Urinary bladder (tissue), 4 donors: ENCODE results near the gene CHN2. TPM values are rescaled to one million over a fixed set of nuclear protein-coding genes. Genes with fewer than 3 reads are reported as not detected.

Experiments
- DNase-seq: peaks from one replicate; pipeline ENCODE4 v3.0.0-alpha.2; 2015; ENCODE audit errors: extremely low spot score
- H3K27ac ChIP-seq: one replicate; pipeline ENCODE4 v1.5.1; 2013; ENCODE audit warnings: low read depth, mild to moderate bottlenecking, moderate library complexity
- H3K36me3 ChIP-seq: one replicate; pipeline ENCODE4 v1.6.1; 2013; ENCODE audit warnings: mild to moderate bottlenecking, moderate library complexity; ENCODE audit not compliant: insufficient read depth
- H3K4me1 ChIP-seq: one replicate; pipeline ENCODE4 v1.6.1; 2013; ENCODE audit warnings: mild to moderate bottlenecking, moderate library complexity; ENCODE audit not compliant: insufficient read depth
- H3K4me3 ChIP-seq: one replicate; pipeline ENCODE4 v1.5.1; 2013; ENCODE audit warnings: low read depth, low read length
- WGBS: extraction: QIAGEN DNeasy Blood & Tissue Kit; methylation state at CpG from one replicate; pipeline ENCODE4 v1.1.7; 2013; 5-methylcytosine and 5-hydroxymethylcytosine counted together
- polyA plus RNA-seq: library from polyadenylated mRNA; stranded (reverse); fragments of 200-250 nt; gene quantifications from one replicate; pipeline ENCODE4 v1.2.3, GENCODE V29; 2013
- total RNA-seq: library from RNA; depleted of rRNA; stranded (reverse); fragments of >200 nt; gene quantifications from one replicate; pipeline ENCODE4 v1.2.3, GENCODE V29; 2014
- donor health status: healthy with polysubstance abuse.
- donor health status: healthy.

The CHN2 gene
- total and polyA plus RNA-seq, 2 donors, result 6.8 to 14.5 TPM

DNA sequence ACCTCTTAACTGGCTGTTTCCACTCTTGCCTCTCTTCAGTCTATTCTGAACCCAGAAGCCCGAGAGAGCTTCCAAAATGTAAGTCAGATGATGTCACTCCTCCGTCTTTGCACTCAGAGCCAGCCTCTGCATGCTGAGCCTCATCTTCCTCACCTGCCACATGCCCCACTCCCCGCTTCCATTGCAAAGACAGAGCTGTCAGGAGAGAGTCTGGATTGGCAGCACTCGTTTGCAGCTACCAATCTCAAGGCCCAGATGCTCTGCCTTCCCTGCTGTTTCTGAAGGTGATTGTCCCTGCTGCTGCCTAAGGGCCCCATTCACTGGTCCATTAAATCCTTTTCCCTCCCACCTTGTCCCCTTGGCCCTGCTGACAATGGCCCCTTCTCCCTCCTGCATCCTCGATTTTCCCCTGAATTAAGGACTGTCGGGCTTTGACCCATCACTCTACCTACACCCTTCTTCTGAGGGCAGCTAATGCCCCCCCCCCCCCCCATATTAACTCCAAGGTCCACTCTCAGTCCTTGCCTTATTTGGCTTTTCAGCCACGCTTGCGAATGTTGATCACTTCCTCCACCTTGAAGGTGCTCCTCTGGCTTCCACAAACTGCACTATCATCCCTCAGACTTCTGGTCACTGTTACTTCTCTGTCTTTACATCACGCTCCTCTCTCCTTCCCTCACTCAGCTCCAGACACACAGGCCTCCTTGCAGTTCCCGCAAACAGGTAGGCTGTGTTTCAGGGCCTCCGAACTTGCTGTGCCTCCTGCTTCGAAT, 98.5 kb downstream of the CHN2 start:
- Histone ChIP-seq H3K36me3 (no peaks in the 10 kb centered on the region), H3K4me3 (no peak overlapping the region), H3K27ac (no peak overlapping the region), H3K4me1 (peaks cover 1% of the 10 kb centered on the region)
- 93% methylated on average over 12 of the region's 12 CpGs for WGBS
- DNase-seq, result no peak

DNA sequence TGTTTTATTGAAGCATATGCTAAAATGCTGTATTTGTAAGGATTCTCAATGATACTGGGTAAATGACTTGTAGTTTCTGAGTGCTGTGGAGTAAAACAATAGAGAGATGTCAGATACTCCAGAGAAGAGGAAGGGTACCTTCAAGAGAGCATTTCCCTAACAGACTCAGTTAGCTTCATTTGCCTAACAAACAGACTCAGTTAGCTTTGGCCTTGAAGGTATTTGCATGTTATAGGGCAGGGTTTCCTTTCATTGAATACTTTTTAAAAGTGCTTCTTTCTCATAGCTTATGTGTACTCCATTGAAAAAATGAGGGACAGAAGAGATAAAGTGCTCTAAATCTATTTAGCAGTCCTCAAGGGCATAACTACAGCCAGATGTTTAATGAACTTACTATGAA, 101.8 kb downstream of the CHN2 start:
- H3K4me1 ChIP-seq, result peaks cover 2% of the 10 kb centered on the region
- H3K27ac ChIP-seq, result no peak overlapping the region
- H3K36me3 ChIP-seq, result no peaks in the 10 kb centered on the region
- no peak overlapping the region for H3K4me3 ChIP-seq
- no peak for DNase-seq

DNA sequence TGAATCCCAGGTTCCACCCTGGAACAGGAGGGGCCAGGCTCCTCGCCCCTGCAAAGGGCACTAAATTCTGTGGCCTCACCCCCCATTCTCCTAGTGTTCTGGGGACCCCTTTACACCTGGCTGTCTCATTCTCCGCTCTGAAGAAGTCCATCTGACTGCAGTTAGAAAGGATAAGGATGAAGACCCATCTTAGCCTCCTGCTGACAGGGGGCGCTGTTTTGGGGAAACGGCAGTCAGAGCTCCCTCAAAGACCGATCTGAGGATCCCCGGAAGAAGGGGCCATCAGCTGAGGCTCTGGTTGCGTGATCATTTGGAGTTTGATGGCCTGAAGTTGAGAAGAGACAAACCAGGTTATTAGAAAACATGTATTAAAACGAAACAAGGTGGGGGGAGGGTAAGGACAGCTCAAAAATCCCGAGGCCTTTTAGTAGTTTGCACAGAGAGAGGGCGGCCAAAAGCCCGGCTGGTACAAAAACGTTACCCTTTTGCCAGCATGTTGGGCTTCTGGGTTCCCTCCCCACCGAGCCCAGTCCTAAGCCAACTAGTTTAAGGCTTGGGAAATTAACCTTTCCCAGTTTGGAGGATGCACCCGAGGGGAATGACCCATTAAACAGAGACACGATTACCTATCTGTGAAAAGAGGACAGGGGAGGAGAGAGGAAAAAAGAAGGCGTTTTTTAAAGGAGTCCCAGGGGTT, 102.8 kb downstream of the CHN2 start:
- H3K36me3 ChIP-seq, result no peaks in the 10 kb centered on the region
- H3K4me1 ChIP-seq, result peaks cover 2% of the 10 kb centered on the region
- H3K4me3 ChIP-seq, result no peak overlapping the region
- H3K27ac ChIP-seq, result no peak overlapping the region
- DNase-seq, result no peak
- 76% methylated on average over 16 of the region's 16 CpGs for WGBS

DNA sequence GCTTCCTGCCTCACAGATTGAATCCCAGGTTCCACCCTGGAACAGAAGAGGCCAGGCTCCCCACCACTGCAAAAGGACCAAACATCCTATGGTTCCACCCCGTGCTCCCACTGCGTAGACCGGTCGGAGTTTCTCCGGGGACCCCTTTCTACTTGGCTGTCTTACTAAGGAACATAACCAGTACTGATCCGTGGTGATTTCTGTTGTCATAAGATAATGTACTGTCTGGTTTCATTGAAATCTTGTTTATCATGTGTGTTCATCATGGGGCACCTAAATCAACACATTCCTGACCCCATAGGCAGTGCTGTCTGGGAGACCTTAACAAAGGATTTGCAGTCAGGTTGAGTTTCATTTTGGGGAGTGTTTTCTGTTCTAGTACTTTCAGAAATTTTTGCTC, 104.5 kb downstream of the CHN2 start:
- H3K36me3 ChIP-seq, result no peaks in the 10 kb centered on the region
- DNase-seq, result no peak
- 88% methylated on average over 6 of the region's 6 CpGs for WGBS
- H3K27ac ChIP-seq, result no peak overlapping the region
- H3K4me3 ChIP-seq, result no peak overlapping the region
- H3K4me1 ChIP-seq, result peaks cover 2% of the 10 kb centered on the region

DNA sequence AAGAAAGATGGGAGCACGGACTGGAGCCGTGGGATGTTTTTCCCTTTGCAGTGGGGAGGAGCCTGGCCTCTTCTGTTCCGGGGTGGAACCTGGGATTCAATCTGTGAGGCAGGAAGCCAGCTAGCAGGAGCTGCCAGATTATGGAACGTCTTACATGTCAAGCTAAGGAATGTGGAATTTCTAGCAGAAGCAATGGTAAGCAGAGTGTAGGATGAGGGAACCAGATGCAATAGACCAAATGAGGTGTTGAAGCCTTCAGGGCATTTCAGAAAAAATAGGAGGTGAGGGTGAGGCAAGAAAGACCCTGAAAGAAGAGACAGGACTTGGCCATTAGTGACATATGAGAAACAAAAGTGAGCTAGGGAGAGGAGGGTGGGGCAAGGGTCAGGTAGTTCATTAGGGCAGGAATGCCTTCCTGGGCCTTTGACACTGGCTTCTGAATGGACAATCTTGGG, 105.5 kb downstream of the CHN2 start:
- Histone ChIP-seq H3K4me1 (peaks cover 2% of the 10 kb centered on the region), H3K4me3 (no peak overlapping the region), H3K36me3 (no peaks in the 10 kb centered on the region), H3K27ac (no peak overlapping the region)
- no peak for DNase-seq
- WGBS, result 46% methylated on average over 4 of the region's 4 CpGs

DNA sequence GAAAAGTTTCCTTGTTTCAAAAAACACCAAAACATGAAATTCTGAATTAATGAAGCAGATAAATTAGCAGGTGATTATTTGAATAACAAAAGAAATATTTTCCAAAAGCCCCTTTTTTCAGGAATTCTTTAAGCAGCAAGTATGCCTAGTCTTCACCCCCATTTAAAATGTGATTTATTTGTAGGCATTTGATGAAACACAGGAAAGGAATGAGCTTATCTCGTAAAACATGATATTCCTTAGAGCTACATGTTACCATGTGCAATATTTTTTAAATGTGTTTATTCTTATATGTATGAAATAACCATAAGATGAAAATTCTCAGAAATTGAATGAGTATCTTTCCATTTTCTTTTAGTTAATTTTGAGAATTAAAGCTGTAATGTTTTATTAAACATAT, 106.1 kb downstream of the CHN2 start:
- DNase-seq, result no peak
- Histone ChIP-seq H3K36me3 (no peaks in the 10 kb centered on the region), H3K4me3 (no peak overlapping the region), H3K4me1 (peaks cover 2% of the 10 kb centered on the region), H3K27ac (no peak overlapping the region)
- whole genome bisulfite sequencing, result 62% methylated on average over 1 of the region's 1 CpG

DNA sequence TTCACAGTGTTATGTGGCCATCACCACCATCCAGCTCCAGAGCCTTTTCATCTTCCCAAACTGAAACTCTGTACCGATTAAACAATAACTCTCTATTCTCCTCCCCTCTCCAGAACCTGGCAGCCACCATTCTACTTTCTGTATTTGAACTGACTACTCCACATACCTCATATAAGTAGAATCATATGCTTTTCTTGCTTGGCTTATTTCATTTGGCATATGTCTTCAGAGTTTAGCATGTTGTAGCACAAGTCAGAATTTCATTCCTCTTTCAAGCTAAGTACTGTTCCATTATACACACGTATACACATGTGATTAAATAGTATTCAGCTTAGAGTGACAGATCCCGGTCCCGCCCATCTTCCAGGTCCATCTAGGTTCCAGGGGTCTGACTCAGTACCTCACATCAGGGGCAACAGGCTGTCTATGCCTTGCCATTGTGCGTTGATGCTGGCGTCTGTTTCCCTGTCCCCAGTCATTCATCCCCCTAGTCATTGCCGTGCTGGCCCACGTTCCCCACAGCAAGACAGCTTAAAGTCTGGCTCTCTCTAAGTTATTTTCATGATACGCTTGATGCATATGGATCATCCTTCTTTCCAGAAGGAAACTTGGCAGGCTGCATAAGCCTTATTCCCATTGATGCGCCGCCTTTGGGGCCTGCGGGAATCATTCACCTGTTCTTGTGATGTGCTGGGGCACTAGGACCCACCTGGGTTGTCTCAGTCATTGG, 108.3 kb downstream of the CHN2 start:
- Histone ChIP-seq H3K4me3 (no peak overlapping the region), H3K27ac (no peak overlapping the region), H3K4me1 (peaks cover 2% of the 10 kb centered on the region), H3K36me3 (no peaks in the 10 kb centered on the region)
- no peak for DNase-seq
- 92% methylated on average over 12 of the region's 12 CpGs for WGBS

DNA sequence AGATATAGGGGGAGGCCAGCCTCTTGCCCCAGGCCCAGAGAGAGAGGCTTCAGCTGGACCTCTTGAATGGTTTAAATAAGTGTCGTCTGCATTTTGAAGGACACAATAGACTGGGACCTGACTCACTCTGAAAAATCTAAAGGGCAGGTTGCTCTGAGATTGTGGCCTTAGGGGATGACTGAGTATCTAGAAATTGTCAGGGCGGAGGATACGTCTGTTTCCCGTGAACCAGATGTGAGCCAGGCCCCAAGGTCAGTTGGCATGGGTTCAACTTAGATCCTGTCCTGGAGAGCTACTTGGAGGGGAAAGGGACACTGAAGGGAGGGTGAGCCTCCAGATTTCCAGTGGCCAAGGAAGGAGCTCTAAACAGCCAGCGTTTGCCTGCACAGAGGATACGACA, 110.2 kb downstream of the CHN2 start:
- H3K36me3 ChIP-seq, result no peaks in the 10 kb centered on the region
- H3K4me3 ChIP-seq, result no peak overlapping the region
- no peak for DNase-seq
- 70% methylated on average over 6 of the region's 6 CpGs for WGBS
- H3K4me1 ChIP-seq, result peaks cover 2% of the 10 kb centered on the region
- no peak overlapping the region for H3K27ac ChIP-seq

DNA sequence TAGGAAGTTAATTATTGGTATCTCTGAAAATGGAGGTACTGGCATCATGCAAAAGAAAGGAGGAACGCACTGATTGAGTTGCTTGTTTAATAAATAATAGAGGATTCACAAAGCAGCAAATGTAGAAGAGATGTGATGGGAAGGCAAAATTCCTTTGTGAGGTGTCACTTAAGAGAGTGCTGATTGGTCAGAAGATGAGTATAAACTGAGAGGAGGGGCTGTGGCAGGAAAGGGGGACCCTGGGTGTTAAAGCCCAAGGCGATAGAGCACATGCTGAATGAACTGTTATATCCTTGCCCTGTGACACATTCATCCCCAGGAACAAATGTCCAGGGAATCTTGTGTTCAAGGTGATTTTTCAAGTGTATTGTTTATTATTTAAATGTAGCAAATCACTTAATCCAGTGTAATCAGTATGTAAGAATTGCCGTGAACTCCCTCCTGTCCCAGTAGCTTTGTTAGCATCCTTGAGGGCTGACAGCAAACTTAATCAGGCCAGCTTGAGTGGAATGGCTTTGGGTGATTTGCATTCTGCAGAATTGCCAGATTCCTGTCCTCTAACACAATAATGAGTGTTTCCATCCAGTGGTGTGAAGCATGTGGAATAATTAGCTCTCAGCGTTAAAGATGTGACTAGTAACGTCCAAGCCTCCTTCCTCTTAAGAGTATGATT, 111.9 kb downstream of the CHN2 start:
- no peak for DNase-seq
- H3K27ac ChIP-seq, result no peak overlapping the region
- 76% methylated on average over 5 of the region's 5 CpGs for WGBS
- H3K4me1 ChIP-seq, result no peaks in the 10 kb centered on the region
- no peak overlapping the region for H3K4me3 ChIP-seq
- H3K36me3 ChIP-seq, result no peaks in the 10 kb centered on the region

DNA sequence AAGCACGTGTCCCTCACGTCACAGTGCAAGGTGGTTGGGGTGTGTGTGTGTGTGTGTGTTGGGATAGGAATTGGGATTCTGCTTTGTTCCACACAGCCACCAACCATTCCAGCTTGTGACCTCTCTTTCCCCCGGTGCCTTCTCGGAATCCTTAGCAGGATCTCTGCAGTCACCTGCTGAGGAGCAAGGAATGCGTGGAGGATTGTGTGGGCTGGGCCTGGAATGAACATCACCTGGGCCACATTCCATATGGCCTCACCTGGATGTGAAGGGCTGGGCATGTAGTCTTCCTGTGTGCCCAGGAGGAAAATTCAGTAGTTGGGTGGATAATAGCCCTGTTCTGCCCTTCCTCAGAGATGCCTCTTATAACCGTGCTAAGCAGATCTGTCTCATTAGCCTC, 113.8 kb downstream of the CHN2 start:
- Histone ChIP-seq H3K4me1 (no peaks in the 10 kb centered on the region), H3K27ac (no peak overlapping the region), H3K4me3 (no peak overlapping the region), H3K36me3 (no peaks in the 10 kb centered on the region)
- 93% methylated on average over 6 of the region's 6 CpGs for WGBS
- no peak for DNase-seq

DNA sequence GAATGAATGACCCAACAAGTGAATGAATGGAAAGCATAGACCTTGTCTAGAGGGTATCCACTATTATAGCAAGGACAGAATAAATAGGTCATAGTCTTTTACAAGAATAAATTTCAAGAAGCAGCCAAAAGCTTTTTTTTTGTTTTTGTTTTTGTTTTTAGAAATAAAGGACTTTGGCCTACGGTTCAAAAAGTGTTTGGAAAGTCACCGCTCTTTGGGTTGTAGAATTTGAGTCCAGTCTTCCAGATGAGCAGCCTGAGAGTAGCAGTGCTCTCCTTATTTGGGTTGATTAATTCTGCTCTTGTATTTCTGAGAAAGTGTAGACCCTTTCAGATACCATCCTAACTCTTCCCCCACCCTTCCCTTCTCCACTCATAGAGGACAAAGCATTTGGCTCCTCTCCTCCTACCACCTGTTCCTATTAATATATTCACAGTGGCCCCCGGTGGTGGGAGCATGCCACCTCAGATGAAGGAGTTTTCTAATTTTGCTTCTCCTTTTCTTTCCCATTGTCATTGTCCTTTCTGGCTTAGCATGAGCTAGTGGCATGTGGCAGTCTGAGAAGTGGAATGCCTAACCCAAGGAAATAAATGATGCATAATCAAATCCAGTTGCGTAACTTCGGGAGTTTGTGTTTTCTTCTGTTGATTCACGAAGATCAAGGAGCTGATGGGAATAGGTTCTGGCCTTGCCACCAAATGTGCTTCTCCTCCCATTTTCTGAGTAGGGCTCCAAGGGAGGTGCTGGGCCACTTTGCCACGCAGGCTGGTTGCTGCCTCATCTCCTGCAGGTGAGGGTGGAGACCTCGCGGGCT, 114.7 kb downstream of the CHN2 start:
- DNase-seq, result no peak
- Histone ChIP-seq H3K27ac (no peak overlapping the region), H3K4me3 (no peak overlapping the region), H3K4me1 (no peaks in the 10 kb centered on the region), H3K36me3 (no peaks in the 10 kb centered on the region)
- 93% methylated on average over 9 of the region's 9 CpGs for WGBS

DNA sequence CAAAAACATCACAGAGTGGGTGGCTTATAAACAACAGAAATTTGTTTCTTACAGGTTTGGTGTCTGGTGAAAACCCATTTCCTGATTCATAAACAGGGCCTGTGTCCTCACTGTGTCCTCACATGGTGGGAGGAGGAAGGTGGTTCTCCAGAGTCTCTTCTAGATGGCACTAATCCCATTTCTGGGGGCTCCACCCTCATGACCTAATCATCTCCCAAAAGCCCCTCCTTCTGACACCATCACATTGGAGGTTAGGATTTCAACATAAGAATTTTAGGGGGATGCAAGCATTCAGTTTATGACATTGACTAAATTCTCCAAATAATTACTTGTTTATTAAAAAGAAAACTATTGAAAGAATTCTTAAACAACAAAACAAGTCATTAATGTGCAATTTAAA, 116.0 kb downstream of the CHN2 start:
- Histone ChIP-seq H3K4me3 (no peak overlapping the region), H3K36me3 (no peaks in the 10 kb centered on the region), H3K27ac (no peak overlapping the region), H3K4me1 (no peaks in the 10 kb centered on the region)
- DNase-seq, result no peak

DNA sequence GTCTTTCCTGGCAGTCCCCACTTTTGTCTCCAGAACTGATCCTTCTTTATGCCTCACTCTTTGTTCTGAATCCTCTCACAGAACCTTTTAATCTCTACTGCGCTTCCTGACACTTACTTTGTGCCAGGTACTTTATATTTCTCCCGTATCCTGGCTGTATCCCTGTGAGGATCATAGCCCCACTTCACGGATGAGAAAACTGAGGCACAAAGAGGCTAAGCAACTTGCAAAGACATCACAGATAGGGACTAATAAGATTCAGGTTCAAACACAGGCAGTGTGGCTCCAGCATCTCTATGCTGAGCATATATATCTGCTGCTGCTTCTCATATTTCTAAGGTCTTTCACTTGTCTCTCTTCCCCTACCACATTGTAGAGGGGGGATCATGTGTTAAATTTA, 116.7 kb downstream of the CHN2 start:
- WGBS, result 97% methylated on average over 3 of the region's 3 CpGs

More for the DNA sequence above, 116.7 kb downstream of the CHN2 start:
- DNase-seq, result no peak
- Histone ChIP-seq H3K27ac (no peak overlapping the region), H3K36me3 (no peaks in the 10 kb centered on the region), H3K4me3 (no peak overlapping the region), H3K4me1 (no peaks in the 10 kb centered on the region)
